Vagina (tissue), 2 donors: ENCODE results near the gene TSPAN5.

Experiments
- CTCF ChIP-seq, 3 experiments: fragments of 450-650 bp in 2 of 3; fragments of 200-600 bp in 1 of 3; sonication (generic) in 1 of 3; IDR thresholded peaks; one replicate each; pipeline ENCODE4 v1.5.1; 2017 to 2019; ENCODE audit warnings: antibody characterized with exemption in 3 of 3, mild to moderate bottlenecking in 2 of 3, moderate library complexity in 2 of 3
- POLR2A ChIP-seq, 2 donors: fragments of 450-650 bp; IDR thresholded peaks; one replicate each; pipeline ENCODE4 v1.6.1; 2017; ENCODE audit warnings: antibody characterized with exemption in 2 of 2, mild to moderate bottlenecking in 2 of 2, moderate library complexity in 2 of 2
- POLR2AphosphoS5 ChIP-seq, 2 donors: sonication (generic); formaldehyde crosslinking; IDR thresholded peaks; one replicate each; pipeline ENCODE4 v1.9.0; 2017; ENCODE audit warnings: antibody characterized with exemption in 2 of 2, mild to moderate bottlenecking in 2 of 2, low read depth in 1 of 2; ENCODE audit not compliant: insufficient read depth in 1 of 2

- no peak for TF ChIP-seq POLR2A (IDR thresholded peaks at IDR 0.05)
- no peak for TF ChIP-seq CTCF (IDR thresholded peaks at IDR 0.05)
- TF ChIP-seq POLR2AphosphoS5 (IDR thresholded peaks at IDR 0.05; ENCODE audit: insufficient read depth in 1 of 2, low read depth in 1 of 2), result no peak
These were observed 151.8 kb downstream of the TSPAN5 start for GRCh38 chr4:98506462-98507132.
